HL-60 (cell line): ENCODE measurements around the gene VASH2.

ENCODE experiments used
- DNase-seq, 2 experiments: peaks; one replicate each; pipeline ENCODE4 v3.0.0-alpha.2; 2010 to 2020; ENCODE audit warnings: low read depth in 1 of 2, low spot score in 1 of 2
- H3K27ac ChIP-seq: fragments of 250-450 bp; sonication (Bioruptor Pico); replicated peaks from 2 replicates; pipeline ENCODE4 v1.5.1; 2020; ENCODE audit warnings: mild to moderate bottlenecking, moderate library complexity
- H3K27me3 ChIP-seq: fragments of 250-450 bp; sonication (Bioruptor Pico); 2 replicates; pipeline ENCODE4 v1.5.1; 2021; ENCODE audit warnings: mild to moderate bottlenecking, moderate library complexity; ENCODE audit not compliant: insufficient read depth, poor library complexity, severe bottlenecking
- H3K4me3 ChIP-seq: replicated peaks from 2 replicates; pipeline ENCODE4 v1.5.1; 2011; ENCODE audit warnings: mild to moderate bottlenecking, control low read depth, low read length; ENCODE audit not compliant: insufficient read depth
- CTCF ChIP-seq: IDR thresholded peaks from one replicate; pipeline ENCODE4 v1.5.1; 2011; ENCODE audit warnings: low read length, control low read depth, inconsistent platforms; ENCODE audit not compliant: insufficient read depth
- GABPA ChIP-seq: IDR thresholded peaks from 2 replicates; pipeline ENCODE4 v1.6.1; 2012; ENCODE audit warnings: low read depth
- POLR2AphosphoS5 ChIP-seq: IDR thresholded peaks from 2 replicates; pipeline ENCODE4 v1.6.1; 2012; ENCODE audit warnings: low read depth
- REST ChIP-seq: IDR thresholded peaks from 2 replicates; pipeline ENCODE4 v1.6.1; 2012; ENCODE audit warnings: low read depth; ENCODE audit not compliant: insufficient replicate concordance
- SPI1 ChIP-seq: IDR thresholded peaks from 2 replicates; pipeline ENCODE4 v1.6.1; 2012; ENCODE audit warnings: low read depth, mild to moderate bottlenecking, borderline replicate concordance

VASH2 gene

GRCh38 chr1:212959266-212960220 is 9.2 kb downstream of the VASH2 start:
- TF ChIP-seq POLR2AphosphoS5 (no peak), REST (no peak), SPI1 (no peak), CTCF (no peak), GABPA (no peak)
- Histone ChIP-seq H3K27me3 (peaks cover 15% of the 10 kb centered on the region), H3K4me3 (no peak overlapping the region), H3K27ac (no peak overlapping the region)
- DNase-seq = no peak

GRCh38 chr1:212960932-212961331 is 10.6 kb downstream of the VASH2 start:
- TF ChIP-seq GABPA (no peak), CTCF (no peak), POLR2AphosphoS5 (no peak), REST (no peak), SPI1 (no peak)
- no peak overlapping the region for H3K4me3 ChIP-seq
- peaks cover 10% of the 10 kb centered on the region for H3K27me3 ChIP-seq
- no peak overlapping the region for H3K27ac ChIP-seq
- no peak for DNase-seq

DNA sequence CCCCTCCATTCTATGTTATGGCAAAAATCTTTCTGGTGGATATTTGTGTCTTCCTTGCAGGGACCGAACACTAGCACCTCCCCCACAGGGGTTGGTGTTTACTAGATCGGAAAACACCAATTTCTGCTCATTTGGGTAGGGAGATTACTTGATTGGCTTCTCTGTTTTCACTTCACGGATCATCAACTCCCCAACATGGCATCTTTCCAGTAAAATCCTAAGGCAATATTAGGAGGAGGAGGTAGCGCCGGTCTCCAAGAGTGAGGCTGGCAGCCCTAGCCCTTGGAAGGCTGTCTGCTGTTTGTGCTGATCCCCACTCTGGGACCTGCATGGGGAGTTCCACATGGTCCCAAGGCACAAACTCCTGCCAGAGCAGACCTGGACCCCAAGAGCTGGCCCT is 12.2 kb downstream of the VASH2 start:
- H3K27me3 ChIP-seq = peaks cover 4% of the 10 kb centered on the region
- TF ChIP-seq CTCF (no peak), SPI1 (no peak), POLR2AphosphoS5 (no peak), REST (no peak), GABPA (no peak)
- no peak overlapping the region for H3K4me3 ChIP-seq
- DNase-seq = no peak
- H3K27ac ChIP-seq = no peak overlapping the region
